Activated CD4-positive, CD25-positive, alpha-beta regulatory T cell treated with anti-CD3 and anti-CD28 coated beads, Interleukin-2, amount 50 U/mL, for 24 hours (primary cell): Measurements from ENCODE around the gene GALNT14.

ENCODE experiments used
- ATAC-seq, 2 donors: fragments of 150-1000 bp; cut with Tn5 transposase; one replicate each; pipeline ENCODE4 v1.10.0; 2021; ENCODE audit warnings: mild to moderate bottlenecking in 1 of 2, moderate library complexity in 1 of 2

The GALNT14 gene

DNA sequence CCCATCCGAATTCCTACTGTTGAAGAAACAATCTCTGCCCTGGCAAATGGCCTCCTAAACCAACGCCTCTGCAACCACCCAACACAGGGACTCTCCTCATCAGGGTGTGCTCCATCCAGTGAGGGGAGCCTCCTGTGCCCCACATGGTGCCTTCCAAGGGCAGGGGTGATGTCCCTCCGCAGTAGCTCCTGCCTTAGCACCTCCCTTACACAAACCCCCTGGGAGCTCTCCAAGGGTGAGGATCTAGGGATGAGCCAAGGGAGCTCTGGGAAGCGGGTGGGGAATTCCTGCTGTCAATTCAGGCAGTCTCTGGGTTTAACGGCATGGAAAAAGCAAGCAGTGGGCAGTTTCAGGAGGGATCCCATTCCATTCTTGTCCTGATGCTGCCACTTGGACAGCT is 3.8 kb downstream of the GALNT14 start:
- ATAC-seq: no peak

DNA sequence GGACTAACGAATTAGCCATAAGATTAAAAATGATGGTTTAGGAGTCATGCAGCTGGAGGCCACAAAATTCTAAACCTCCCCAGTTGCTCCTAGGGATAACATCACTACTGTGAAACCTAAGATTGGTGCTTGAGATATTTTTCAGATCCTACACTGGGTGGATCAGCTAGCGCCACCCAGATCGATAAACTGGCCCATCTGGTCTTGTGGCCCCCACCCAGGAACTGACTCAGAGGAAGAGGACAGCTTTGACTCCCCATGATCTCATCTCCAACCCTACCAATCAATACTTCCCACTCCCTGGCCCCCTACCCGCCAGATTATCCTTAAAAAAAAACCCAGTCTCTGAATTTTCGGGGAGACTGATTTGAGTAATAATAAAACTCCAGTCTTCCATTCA is 5.5 kb downstream of the GALNT14 start:
- ATAC-seq: no peak

DNA sequence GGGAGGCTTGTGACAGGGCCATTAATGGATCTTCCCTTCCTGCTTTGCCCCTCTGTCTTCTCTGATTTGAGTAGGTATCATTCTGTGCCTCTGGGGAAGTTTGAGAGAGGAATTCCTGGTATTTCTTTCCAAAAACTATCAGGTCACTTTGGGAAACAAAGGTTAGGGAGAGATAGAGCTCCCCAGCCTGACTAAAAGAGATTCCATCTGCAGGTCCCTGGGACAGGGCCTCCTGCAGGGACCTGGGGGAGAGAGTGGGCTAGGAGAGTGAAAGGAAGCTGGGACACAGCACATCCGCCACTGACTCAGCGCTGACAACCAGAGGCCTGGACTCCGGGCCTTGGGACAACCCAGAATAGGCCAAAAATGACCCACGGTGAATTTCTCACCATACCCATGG is 6.4 kb downstream of the GALNT14 start:
- ATAC-seq: no peak

DNA sequence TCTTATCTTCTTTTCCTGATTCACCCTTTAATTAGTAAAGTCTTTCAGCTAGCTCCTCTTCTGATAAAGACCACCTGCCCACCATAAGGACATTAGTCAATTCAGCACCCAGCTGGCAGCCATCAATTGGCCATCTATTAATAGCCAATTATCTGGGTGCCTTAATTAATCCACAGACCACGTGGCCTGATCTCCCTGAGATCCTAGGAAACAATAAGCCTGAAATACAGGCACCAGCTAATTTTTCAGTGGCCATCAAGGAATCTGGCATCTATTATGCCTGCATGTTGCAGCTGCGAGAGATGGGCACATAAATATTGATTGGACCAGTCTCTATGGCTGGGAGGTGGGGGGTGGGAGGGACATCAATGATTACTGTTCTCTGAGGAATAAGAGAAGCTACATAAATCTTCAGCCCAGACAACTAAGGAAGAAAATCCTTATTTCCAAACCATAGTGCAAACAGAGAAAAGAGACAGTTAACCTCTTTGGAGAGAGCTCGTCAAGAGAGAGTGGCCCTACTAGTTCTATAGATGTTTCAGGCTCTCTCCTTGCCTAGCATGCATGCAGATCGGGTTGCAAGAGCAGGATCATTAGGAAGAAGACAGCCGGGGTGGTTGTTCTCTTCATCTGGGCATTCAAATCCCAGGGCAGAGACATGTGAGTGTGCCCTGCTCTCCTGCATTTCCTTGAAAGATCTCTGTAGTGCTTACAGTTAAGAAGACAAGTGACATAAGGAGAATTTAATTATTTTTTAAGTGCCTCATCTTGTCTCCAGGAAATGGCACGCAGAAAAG is 8.7 kb downstream of the GALNT14 start:
- no peak for ATAC-seq

DNA sequence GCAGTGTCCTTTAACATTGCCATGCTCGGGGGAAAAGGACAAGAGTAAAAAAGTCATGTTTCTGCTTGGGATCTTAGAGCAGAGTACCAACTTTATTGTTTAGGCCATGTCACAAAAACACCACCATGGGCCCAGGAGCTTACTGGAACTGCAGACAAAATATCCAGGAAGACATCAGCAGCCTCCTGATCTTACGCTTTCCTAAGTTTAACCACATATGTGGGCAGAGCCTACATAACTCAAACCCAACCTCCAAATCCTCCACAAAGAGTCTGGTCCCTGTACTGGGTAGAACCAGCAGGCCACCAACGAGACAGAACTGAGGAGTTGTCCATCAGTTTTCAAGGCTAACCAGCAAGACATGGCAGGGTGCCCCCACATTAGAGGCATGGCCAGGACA is 10.3 kb downstream of the GALNT14 start:
- ATAC-seq: no peak

DNA sequence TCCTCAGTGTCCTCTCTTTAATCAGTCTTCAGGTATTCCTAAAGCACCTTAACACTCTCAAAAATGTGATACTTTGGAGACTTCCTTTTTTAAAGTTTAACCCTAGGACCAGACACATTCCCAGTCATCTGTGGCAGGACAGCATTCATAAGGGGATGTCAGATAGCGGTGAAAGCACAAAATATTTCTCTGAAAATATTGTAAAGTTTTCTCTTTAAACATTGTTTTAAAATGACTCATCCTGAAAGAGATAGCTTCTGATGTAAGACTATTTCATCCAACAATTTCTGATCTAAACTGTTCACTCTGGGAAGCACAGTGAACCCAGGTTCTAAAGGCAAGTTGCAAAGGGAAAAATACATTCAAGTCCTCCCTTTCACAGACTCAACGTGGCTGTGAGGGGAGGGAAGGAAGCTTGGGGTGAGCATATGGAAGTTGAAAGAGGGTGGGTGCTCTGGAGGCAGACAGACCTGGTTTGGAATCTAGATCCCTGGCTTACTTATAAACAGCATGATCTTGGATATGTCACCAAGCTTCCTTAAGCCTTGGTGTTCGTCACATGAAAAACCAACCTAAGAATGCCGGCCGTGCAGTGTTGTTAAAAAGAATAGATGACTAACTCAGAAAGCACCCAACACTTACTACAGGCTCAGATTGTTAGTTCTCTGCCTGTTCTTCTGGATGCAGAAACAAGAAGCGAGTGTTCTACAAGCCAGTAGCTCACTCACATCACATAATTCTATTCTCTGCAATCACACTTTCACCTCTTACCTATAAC is 12.1 kb downstream of the GALNT14 start:
- no peak for ATAC-seq

DNA sequence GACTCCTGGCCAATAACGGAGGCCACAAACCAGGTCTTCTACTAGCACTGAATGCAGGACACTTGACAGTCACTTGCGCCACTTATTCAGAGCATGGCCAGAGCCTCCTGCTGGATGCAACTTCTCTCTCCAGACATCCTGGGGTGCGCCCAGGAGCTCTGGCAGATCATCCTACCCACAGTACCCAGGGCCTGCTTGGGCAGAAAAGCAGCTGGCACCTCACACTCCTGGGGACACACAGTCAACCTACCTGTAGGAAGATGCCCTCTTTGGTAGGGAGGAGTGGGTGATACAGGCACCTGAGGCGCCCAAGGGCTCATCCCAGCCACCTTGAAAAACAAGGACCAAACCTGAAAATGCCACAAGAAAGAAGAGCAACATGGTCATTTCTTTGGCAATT is 13.3 kb downstream of the GALNT14 start:
- ATAC-seq: no peak

DNA sequence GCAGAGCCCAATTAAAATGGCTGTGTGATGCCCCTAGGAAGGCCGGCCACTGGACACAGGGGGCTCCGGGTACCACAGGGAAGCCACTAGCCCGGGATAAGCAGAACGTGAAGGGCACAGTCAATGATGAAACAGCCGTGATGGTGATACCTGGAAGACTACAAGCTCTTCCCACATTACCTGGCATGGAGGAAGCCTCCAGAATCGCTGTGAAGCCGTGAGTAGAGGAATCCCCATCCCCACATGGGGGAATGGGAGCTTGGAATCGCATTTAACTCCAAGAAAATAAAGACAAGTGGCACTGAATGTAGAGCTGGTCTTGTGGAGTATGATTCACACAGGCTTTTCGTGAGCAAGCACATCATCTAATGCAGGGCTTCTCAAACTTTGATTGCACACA is 16.1 kb downstream of the GALNT14 start:
- ATAC-seq: no peak

DNA sequence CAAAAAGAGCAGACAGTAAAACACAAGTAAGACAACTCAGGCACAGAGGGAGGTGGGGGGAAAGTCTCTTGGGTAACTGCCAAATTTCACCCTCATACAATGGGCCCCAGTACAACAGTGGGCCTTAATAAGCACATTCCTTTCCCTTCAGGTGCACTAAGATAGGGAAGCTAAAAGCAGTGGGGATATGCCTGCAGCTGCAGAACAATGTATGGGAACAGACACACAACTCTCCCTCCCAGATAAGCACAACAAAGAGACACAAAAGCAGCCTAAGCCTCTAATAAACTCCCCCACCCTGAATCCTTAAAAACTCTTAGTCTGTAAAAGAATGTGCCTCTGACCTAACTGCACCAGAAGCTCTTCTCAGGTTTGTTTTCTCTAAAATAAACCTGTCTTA is 24.5 kb downstream of the GALNT14 start:
- ATAC-seq: no peak

DNA sequence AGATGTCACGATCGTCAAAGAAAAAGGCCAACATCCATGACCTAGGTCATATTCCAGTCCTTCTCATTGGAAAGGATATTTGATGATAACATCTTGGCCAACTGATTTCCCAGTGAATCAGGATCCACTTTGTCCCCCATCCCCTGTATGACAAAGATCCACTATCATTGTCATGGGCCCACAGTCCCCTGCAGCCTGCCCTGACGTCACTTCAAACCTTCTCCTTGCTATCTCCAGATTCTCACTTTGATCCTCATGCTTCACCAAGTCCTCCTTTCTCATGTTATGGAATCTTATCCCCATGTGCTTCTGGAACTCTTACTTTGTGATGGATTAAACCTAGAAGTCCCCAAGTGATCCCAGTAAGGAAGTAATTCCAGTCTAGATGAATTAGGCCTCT is 25.7 kb downstream of the GALNT14 start:
- no peak for ATAC-seq

DNA sequence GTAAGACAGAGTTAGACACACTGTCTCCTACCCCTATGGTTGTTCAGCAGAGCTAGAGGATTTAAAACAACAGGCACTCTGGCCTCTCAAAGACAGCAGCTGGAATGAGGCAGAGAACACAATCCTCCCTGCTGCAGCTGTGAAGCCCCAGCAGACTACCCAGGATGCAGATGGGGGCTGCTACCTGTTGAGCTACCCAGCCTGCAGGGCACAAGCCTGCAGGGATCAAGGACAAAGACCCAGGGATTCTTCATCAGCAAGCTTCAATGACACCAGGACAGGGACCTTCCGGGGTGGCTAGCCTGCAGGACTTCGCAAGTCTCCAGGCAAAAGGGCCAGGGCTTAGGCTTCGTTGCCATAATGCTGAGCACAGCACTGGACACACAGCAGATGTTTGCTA is 27.2 kb downstream of the GALNT14 start:
- no peak for ATAC-seq

DNA sequence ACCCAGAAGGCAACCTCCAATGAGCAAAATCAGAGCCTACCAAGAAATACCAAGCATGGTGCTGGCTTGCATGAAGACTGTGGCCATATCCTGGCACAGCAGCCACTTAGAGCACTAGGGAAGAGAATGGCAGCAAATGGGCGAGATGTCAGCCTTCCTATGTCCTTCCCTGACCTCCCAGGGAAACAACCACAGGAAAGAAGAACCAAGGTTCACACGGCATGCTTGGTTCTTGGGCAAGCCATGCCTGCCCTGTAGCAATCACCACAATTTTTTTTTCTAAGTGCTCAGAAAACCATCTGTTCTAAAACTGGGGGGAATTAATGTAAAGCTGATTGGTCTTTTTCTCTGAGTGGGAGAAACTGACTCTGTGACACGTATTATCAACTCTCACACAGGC is 27.8 kb downstream of the GALNT14 start:
- no peak for ATAC-seq

DNA sequence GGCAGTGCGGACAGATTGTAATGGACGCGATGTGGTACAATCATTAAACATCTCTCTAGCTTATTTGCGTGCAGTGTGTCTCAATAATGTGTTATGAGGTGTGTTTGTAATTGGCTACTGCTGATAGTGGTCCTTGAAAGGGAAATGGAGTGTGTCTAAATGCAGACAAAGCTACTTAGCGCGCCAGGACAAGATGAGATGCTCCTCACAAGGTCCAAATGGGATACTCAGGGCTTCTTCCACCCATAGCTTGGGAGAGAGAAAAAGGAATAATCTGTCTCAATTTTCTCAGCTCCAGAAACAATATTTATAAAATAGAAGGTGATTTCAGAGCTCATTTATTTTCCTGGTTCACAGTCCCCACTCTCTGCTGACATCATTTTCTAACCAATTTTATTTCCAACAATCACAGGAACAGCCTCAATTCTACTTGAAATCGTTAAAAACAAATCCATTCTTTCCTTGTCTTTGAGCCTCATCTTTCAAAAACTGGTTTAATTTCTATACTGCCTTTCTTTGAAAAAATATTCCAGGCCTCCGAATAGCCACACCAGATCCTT is 28.5 kb downstream of the GALNT14 start:
- no peak for ATAC-seq

DNA sequence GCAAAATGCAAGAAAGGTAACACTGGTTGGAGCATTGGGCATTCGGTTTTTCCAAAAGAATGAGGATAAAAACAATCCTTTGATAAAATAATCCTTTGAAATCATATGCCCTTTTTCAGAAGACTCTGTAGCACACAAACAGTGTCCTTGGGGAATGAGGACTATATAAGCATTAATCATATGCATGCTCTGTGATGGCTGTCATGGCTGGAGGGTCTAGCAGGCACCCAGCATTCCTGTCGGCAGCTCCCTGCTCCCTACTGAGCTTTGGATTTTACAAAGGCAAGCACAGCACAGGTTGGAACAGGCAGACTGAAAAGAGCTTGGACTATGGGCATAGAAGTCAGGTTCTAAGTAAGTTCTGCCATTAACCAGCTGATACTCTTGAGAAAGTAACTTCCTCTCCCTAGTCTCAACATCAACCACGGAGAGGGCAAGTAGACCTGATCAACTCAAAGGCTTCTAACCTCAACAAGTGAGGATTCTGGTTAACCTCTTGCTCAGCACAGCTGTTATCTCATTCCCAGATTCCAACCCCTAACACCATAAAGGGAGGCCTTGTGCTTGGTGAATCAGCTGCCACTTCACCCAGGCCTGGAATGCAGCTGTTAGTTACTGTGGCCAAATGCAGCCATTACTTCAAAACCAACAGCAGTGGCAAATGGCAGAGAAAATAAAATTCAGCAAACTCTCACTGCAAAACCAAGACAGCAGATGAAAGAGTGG is 29.5 kb downstream of the GALNT14 start:
- ATAC-seq: no peak

DNA sequence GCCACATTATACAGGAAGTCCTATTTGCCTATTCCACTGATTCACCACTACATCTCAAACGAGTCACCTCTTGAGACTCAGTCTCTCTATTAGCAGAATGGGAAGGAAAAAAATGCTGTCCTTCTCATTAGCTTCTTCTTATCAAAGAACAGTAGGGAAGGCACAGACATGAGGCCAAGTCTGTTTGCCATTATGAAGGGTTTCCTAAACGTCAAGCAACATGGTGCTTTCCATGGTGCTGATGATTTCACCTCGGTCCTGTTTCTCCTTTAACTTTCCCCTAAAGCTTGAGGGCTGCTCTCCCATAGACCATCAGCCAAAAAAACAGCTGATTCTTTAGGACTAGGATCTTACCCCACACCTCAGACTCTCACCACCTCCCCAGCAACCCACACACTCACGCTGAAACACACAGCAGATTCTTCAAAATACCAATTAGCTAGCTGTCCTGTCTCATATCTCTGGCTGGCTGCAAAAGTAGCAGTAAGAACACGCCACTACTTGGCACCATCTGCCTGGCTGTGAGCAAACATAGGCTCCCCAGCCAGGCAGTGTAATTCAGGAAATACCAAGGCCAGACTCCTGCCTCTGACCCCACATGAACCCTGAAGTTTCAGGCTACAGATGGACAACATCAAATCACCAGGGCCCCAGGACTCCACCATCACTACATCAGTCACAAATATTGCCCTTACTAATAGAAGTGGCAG is 30.5 kb downstream of the GALNT14 start:
- ATAC-seq: no peak

DNA sequence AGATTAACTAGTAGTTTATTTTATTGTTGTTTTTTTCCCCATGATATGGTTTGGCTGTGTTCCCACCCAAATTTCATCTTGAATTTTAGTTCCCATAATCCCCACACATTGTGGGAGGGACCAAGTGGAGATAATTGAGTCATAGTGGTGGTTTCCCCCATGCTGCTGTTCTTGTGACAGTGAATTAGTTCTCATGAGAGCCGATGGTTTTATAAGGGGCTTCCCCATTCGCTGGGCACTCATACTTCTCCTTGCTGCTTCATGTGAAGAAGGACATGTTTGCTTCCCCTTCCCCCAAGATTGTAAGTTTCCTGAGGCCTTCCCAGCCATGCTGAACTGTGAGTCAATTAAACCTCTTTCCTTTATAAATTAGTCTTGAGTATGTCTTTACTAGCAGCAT is 36.5 kb downstream of the GALNT14 start:
- ATAC-seq: no peak

DNA sequence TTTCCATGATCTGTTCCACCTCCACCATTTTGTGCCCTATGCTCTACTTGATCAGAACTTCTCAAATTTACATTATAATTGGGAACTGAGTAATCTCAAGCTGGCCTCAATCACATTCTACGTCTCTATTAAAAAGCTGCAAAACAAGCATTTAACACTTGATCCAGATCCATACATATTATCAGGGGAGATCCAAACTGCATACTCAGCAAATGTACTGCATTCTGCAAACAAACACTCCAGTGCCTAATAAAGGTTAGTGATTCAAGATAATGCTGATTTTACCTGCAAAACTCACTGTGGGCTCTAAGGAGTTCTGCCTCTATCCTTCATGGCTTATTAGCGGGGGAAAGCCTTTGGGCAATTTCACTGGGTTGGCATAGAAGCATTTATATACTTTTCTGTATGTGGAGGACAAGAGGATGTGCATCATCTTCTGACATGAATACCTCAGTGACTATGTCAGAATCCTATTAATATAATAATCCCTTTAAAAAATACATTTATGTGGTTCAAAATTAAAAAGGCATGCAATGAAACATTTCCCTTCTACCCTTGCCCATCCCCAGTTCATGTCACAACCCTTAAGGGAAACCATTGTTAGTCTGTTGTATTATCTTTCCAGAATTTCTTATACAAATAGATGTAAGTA is 40.2 kb downstream of the GALNT14 start:
- no peak for ATAC-seq

DNA sequence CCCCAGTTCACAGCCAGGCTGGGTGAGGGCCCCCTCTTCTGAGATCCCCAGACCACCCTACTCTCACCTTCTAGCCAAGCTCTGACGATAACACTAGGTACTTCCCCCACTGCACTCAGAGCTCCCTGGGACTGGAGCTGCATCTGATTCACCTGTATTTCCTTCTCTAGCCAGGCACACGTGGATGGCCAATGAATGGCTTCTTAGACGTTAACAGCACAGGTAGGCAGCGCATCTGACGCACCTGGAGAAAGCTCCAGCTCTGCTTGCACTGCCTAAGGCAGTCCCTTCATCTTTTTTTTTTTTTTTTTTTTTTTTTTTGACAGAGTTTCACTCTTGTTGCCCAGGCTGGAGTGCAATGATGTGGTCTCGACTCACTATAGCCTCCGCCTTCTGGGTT is 48.1 kb downstream of the GALNT14 start:
- no peak for ATAC-seq

DNA sequence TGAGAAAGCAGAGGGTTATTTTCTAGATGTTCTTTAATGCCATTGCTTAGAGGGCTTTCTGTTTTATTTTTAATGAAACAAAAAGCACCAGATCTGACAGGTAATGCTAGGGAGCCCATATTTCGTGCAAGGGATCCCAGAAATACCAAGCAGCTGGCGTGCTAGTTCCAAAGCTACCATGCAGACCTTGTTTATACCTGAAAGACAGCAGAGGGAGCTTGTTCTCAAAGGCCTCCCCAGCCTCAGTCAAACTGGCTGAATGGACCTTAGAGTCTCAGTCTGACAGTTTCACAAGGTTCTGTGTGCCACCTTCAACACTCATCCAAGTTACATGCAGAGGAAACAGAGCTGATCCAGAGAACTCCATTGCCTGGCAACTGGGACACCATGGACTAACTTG is 48.6 kb downstream of the GALNT14 start:
- ATAC-seq: no peak

DNA sequence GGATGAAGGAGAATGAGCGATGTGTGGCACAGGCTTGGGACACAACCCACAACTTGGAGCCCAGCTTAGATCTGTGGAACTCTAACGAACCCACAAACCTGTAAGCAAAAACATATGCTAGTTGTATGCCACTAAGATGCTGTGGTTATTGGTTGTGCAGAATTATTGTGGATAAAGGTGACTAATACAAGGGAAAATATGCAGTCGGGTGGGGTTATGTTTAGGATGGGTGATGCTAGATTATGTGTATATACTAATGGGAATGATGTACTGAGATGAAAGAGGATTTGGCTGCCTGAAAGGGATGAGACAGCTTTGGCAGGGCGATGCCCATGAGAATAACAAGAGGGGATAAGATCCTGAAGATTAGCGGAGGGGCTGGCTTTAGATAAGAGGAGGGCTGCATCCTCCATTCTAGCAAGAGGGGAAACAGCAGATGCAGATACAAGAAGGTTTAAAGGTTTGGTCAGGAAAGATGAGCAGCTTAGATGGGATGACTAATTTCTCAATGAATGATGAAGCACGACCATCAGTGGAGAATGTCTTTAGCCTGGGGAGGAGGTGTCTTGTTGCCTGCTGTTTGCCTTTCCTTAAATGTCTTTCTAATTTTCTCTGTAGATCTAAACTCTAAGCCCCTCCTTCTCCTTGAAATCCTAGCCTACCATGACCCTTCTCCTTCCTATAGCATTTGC is 49.6 kb downstream of the GALNT14 start:
- no peak for ATAC-seq

DNA sequence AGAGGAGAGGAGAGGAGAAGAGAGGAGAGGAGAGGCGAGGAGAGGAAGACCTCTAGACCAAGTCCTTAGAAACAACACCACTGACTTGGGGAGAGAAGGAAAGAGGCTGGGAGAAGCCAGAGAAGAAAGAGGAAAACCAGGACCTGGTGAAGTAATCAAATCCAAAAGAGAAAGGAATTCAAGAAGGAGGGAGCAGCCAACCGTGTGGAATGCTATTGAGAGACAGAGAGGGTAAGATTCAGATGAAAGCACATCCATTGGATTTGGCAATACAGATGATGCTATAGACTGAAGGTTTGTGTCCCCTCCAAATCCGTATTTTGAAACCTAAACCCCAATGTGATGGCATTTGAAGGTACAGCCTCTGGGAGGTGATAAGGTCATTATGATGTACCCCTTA is 50.7 kb downstream of the GALNT14 start:
- no peak for ATAC-seq

DNA sequence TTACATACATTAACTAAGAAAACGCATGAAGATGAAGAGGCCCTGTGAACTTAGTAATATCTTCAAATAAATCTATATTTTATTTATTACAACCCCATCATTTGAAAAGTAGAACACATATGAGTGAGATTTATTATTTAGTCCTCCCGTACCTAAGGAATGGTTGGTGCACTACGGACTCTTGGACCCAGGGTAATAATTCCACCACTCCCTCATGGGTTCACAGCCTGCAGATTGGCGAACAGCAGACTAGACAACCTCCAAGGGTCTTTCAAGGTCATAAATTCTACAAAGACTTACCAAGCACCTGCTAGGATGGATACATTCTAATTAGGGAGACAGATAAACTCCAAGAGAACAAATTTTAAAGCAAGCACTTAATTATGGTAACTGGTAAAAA is 51.6 kb downstream of the GALNT14 start:
- ATAC-seq: no peak
